ENCODE results near the gene NCAPG2. TPM values are rescaled to one million over a fixed set of nuclear protein-coding genes. Genes with fewer than 3 reads are reported as not detected.

Gene NCAPG2
- total and polyA plus RNA-seq, 2 of the 13 experiments (the other 11 are each of a cell fraction or from before 2014, with no cell fraction given) = 15.1 to 30.7 TPM

- TF ChIP-seq ZFX (CRISPR knock-in tag; IDR thresholded peaks at IDR 0.05; ENCODE audit: low read depth) (peak; percentile 33; the same call in 1 of the 2 replicates), DPF2 (CRISPR knock-in tag; IDR thresholded peaks at IDR 0.05; ENCODE audit: borderline replicate concordance, low read depth) (peak; percentile 51; the same call in 1 of the 2 replicates), ZNF362 (CRISPR knock-in tag; IDR thresholded peaks at IDR 0.05; ENCODE audit: borderline replicate concordance) (peak; percentile 83; the same call in 1 of the 2 replicates), KLF12 (CRISPR knock-in tag; IDR thresholded peaks at IDR 0.05; ENCODE audit: borderline replicate concordance) (no peak), ZNF644 (CRISPR knock-in tag; IDR thresholded peaks at IDR 0.05; ENCODE audit: low read depth) (peak; percentile 97), NFIC (IDR thresholded peaks at IDR 0.05; ENCODE audit: low read length) (no peak), ARID5B (CRISPR knock-in tag; IDR thresholded peaks at IDR 0.05) (peak; percentile 84), EP300 (IDR thresholded peaks at IDR 0.05; ENCODE audit: low read depth in 2 of 2, low read length in 2 of 2) (peak in 1 of 2 experiments; percentile 80; a peak in 2 of 4 replicates), EP300 (CRISPR knock-in tag; IDR thresholded peaks at IDR 0.05; ENCODE audit: borderline replicate concordance) (no peak), EEA1 (CRISPR knock-in tag; IDR thresholded peaks at IDR 0.05; ENCODE audit: borderline replicate concordance) (no peak), MBD4 (IDR thresholded peaks at IDR 0.05; ENCODE audit: borderline replicate concordance, low read length) (no peak), YY1 (IDR thresholded peaks at IDR 0.05; ENCODE audit: insufficient read depth, insufficient replicate concordance, low read depth, low read length) (peak; percentile 48), ZNF234 (CRISPR knock-in tag; conservative IDR thresholded peaks at IDR 0.05) (no peak), TCF7 (IDR thresholded peaks at IDR 0.05; ENCODE audit: low read depth) (peak; percentile 19; the same call in 1 of the 2 replicates), FOXK1 (CRISPR knock-in tag; IDR thresholded peaks at IDR 0.05; ENCODE audit: borderline replicate concordance, low read depth) (0 out of 2 replicates have a peak, but pooled peaks have one; percentile 34), CREM (IDR thresholded peaks at IDR 0.05) (no peak), CREM (CRISPR knock-in tag; IDR thresholded peaks at IDR 0.05) (no peak), SIX1 (CRISPR knock-in tag; IDR thresholded peaks at IDR 0.05; ENCODE audit: borderline replicate concordance) (peak; percentile 50; the same call in 1 of the 2 replicates), REXO4 (CRISPR knock-in tag; IDR thresholded peaks at IDR 0.05; ENCODE audit: borderline replicate concordance) (no peak)
Measured at GRCh38 chr7:158642149-158642548, 62.5 kb downstream of the NCAPG2 start (continued).

Measured in HepG2 (cell line).